Occipital lobe (tissue), 2 donors: ENCODE results near the gene ADAMTS7. TPM values are rescaled to one million over a fixed set of nuclear protein-coding genes. Genes with fewer than 3 reads are reported as not detected.
"Not testable (repeated sequence)": the region's sequence is repeated elsewhere in the genome, so short reads cannot be mapped to it uniquely, and the experiment has no call there.

Source experiments
- DNase-seq: peaks from one replicate; lab custom pipeline; 2025; lab: John Stamatoyannopoulos, UW
- total RNA-seq: library from RNA; depleted of rRNA; stranded (reverse); fragments of >200 nt; gene quantifications from one replicate; pipeline ENCODE4 v1.2.3, GENCODE V29; 2014

The ADAMTS7 gene
- total RNA-seq, 1 donor from 2014 or later, result 5.9 TPM

DNA sequence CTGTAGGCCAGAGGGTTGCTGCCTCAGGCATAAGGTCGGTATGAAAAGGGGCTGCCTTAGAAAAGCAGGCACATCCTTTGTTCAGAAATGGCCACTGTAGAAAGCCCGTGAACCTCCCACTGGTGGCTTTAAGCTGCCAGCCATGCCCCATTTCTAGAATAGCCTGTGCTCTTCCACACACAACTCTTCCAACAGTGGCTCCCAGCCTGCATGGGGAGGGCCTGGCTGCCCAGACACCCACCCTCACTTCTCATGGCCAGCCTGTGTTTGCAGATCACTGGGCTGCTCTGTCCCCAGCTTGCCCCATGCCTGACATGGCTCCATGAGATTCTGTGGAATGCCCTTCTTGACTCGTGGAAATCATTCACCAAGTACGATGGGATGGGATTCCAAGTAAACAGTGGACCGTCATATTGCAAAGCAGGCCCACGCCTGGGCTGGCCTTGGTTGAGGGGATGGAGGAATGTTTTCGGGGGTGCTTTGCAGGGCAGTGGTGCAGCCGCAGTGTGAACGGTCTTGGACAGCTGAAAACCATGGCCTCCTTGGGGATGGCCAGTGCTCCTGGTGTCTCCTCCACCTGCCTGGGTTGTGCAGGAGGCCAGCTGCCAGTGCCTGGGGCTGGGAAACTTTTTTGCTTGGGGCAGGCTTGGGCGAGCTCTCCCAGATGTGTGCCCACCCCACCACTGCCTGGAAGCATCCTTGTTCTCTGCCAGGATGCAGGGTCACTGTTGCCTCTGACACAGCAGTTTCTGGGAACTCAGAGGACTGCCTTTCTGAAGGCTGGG lies 57.3 kb downstream of the ADAMTS7 start:
- DNase-seq, result not testable (repeated sequence)

DNA sequence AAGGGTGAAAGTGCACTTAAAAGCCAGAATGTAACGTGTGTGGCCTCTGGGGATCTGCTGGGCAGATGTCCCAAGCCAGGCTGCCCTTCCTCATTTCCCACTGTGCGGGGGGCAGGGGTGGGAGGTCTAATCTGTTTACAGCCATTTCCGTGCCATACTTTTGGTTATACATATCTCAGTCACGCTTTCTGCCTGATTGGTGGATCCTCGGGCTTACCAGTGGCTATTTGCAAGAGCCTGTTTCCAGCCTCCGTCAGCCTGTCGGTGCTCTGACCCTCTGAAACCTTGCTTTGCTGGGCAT lies 58.0 kb downstream of the ADAMTS7 start:
- not testable (repeated sequence) for DNase-seq

- no peak for DNase-seq
These were observed 58.5 kb downstream of the ADAMTS7 start for GRCh38 chr15:78752492-78753358.

DNA sequence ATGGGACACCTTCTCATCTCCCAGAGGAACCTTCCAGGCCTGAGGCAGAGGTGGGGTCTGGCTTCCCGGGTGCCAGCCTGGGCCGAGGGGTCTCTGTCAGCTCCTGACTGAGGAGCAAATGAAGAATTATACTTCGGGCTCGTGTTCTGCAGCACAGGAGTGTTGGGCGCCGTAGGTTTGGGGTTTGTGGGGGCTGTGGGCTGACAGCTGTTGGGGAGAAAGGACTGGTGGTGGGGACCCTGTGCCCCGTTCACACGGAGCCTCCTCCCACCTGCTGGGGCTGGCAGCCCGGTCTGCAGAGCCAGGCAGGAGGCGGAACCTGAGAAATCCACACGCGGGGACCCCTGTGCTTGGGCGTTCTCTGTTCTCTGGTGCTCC lies 59.7 kb downstream of the ADAMTS7 start:
- no peak for DNase-seq

GRCh38 chr15:78750974-78751601 lies 60.2 kb downstream of the ADAMTS7 start:
- peak; percentile 82 for DNase-seq

DNA sequence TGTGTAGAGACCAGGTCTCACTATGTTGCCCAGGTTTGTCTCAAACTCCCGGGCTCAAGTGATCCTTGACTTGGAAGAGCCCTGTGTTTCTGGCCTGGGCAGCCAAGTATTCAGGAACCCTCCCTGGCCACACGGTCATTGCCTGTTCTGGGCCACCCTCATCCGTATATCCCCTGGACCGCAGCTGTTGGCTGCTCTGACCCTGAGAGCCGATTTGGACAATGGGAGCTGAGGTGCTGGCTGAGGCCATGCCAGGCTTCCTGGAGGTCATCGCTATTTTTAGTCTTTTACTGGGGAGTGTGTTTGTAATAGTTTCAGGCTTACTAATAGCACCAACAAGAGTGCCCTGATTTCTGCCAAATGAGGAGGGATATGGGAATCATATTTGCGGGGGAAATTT lies 60.7 kb downstream of the ADAMTS7 start:
- no peak for DNase-seq

DNA sequence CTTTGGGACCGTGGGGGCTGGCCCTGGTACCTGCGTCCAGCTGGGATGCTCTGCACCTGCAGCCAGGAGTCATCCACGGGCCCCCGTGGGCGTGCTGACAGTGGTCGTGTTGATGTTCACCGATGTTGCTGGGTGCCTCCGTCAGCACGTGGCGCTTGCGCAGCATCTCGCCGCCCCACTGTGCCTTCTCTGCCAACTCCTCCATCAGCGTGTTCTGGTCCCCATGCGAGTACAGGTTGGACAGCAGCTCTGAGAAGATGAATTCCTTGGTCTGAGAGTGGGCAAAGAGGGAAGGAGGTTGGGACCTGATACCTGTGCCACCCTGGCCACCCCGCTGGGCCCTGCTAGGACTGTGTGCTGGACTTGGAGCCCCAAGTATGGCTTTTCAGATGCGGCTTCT lies 61.4 kb downstream of the ADAMTS7 start:
- no peak for DNase-seq

GRCh38 chr15:78747877-78748276 lies 63.4 kb downstream of the ADAMTS7 start:
- not testable (repeated sequence) for DNase-seq

- DNase-seq, result not testable (repeated sequence)
These were observed 69.6 kb downstream of the ADAMTS7 start for GRCh38 chr15:78741674-78742073.

DNA sequence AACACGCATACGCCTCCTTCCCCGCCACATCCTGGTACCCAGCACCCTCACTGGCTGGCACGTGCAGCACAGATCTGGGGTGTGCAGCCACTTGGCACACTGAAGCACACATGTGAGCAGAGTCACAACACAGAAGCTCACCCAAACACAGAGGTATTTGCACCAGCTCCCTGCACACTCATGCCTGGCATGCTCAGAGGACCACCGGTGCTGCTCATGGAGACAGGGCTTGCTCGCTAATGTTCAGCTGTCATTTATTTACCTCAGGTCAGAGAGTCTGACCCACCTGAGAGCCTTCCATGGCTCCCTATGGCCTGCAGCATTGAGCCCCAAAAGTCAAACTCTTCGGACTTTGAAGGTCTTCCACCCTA lies 70.4 kb downstream of the ADAMTS7 start:
- DNase-seq, result no peak

GRCh38 chr15:78739996-78740903 lies 71.0 kb downstream of the ADAMTS7 start:
- DNase-seq, result no peak

DNA sequence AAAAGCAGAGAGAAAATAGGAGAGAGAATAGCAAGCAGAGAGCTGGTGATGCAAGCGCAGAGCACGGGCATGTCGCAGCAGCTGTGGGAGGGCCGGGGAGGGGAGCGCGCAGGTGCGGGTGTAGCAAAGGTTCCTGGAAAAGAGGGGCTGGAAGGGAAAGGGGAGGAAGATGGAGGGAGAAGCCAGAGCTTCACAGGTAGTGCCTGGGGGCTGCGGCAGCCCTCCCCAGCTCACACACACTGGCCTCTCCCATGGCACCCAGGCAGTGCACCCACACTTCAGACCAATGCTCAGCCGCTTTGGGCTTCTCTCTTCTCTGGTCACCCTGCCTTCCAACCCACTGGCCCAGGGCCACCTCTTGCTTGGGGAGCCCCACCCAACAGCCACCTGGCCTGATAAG lies 72.1 kb downstream of the ADAMTS7 start:
- no peak for DNase-seq

DNA sequence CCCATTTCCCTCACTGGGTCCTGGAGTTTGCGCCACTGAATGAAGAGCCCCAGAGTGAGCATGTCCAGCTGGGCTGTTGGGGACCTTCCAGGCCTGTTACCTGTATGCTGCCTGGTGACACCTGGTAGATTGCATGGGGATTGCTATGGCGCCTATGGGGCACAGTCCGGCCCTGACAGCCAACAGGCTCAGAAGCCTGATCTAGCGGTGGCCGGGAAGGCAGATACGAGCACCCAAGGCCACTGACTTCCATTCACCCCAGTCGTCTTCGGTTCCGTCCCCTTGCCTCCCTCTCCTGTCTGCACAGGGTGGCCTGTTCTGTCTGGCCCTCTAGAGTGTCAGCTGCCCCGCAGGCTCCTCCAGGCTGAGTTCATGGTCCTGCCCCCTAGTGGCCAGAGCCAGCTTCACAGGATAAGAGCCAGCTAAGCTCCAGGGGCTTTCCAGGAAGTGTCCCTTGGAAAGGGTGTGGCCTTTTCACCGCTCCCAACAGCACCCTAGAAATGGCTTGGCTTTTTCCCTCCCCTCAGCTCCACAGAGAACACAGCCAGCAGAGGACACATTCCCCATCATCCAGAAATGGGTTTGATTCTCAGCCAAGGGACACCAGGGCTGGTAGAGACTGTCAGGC lies 73.2 kb downstream of the ADAMTS7 start:
- not testable (repeated sequence) for DNase-seq

DNA sequence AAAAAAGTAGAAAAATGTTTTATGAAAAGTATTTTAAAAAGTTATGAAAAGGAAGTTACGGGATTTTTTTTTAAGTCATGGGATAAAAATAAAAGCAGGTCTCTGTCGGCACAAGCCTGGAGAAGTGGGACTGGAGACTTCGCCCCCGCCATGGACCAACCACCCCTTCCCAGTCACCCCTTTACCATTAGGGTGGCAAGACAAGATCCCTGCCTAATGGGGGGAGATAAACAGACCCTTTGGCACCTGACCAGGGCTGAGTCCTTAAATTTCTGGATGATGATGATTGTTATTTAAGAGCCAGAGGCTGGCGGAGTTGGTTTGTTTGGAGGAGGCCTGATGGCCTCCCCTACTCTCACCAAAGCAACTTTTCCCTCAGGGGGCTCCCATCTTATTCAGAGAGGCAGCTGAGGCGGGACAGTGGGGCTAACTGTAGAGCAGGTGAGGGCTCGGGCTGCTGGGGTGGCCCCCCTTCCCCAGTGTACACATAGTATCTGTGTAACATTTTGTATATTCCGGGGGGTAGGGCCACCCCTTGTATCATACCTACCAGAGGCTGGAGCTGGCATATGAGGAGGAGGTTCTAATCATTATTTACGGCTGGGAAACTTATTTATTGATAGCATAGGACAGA lies 74.0 kb downstream of the ADAMTS7 start:
- no peak for DNase-seq

DNA sequence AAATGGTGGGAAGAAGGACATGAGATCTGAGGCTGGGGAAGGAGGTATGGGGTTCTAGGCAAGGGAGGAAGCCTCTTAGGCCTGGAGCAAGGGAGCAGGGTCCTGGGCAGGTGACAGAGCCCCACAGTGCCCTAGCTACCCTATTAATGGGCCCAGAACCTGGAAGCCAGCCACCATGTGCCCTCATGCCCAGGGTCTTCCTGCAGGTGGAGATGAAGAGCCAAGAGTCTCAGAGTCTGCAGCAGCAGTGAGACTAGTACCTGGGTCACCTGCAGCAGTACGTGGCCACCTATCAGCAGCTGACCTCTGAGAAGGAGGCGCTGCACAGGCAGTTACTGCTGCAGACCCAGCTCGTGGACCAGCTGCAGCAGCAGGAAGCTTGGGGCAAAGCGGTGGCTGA lies 75.0 kb downstream of the ADAMTS7 start:
- not testable (repeated sequence) for DNase-seq

DNA sequence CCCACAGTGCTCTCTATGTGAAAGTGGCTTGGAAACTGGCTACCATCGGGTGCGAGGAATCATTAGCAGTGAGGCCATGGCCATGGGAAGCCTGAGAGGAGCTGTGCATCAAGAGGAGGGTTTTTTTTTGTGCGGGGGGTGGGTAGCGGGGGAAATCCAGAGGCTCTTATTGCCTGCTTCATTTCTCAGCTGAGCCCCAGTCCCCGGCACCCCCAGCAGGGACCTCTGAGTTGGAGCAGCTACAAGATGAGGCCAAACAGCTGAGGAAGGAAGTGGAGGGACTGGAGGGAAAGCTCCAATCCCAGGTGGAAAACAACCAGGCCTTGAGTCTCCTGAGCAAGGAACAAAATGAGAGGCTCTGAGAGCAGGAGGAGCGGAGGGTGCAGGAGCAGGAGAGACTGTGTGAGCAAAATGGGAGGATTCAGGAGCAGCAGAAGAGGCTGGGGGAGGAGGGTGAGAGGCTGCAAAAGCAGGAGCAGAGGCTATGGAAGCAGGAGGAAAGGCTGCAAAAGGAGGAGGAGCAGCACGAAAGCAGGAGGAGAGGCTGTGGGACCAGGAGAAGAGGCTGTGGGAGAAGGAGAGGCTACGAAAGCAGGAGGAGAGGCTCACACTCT lies 76.7 kb downstream of the ADAMTS7 start:
- no peak for DNase-seq

DNA sequence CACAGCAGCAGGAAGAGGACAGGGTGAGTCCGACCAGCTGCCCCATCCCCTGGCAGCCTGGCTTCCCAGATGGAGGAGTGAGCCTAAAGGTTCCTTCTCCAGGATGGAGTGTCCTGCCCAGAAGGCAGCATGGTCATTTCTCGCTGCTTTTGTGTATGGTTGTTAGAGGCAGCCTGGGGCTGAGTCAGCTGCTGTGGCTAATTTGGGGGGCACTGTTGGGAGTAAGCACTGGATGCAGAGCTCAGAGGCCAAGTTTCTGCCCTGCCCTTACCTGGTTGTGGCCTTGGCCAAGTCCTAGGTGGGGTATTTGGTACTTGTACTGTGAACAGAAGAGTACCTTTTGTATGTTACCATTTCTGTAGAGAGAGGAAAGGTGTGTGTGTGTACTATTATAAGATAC lies 78.6 kb downstream of the ADAMTS7 start:
- no peak for DNase-seq

DNA sequence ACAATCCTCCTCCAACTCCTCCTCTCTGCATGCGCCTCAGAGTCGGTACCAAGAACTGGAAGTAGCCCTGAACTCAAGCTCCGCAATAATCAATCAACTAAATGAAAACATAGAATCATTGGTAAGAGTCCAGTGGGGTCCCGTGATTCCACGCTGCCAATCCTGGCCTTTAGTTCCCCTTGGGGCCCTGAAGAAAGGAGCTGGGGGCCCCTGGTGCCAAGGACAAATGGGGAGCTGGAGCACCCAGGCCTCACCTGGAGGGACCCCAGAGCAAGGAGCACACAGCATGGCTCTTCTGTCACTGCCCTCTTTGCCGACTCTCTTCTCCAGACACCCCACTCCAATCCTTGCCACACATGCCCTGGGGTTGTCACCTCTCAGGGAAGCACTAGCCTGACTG lies 80.3 kb downstream of the ADAMTS7 start:
- DNase-seq, result no peak

- DNase-seq, result not testable (repeated sequence)
These were observed 82.8 kb downstream of the ADAMTS7 start for GRCh38 chr15:78728427-78728826.

DNA sequence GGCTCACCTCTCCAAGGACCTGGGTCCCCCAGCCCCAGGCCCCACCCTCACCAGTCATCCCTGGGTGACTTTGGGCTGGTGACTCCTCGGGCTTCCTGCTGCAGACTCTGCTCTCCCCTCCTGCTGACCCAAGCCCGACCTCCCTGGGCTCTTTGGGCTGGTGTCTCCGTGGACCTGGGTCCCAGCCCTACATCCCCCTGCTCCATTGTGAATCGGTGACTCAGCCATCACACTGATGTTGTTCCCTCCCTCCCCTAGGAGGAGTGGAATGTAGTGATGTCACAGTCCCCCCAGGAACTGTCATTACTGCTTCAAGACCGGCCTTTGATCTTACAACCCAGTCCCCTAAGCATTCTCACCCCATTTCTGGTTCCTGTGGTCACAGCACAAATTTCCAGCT lies 83.7 kb downstream of the ADAMTS7 start:
- no peak for DNase-seq
